NCI-H2107 treated with DMSO at 0.1 percent for 48 hours (cell line): ENCODE data around the gene SMIM15.

ENCODE experiments used
- DNase-seq: peaks from one replicate; lab custom pipeline; 2025; ENCODE audit not compliant: unreplicated experiment; lab: John Stamatoyannopoulos, UW

Gene SMIM15

GRCh38 chr5:61160497-61160896 is 1.8 kb downstream of the SMIM15 start:
- DNase-seq, result no peak

DNA sequence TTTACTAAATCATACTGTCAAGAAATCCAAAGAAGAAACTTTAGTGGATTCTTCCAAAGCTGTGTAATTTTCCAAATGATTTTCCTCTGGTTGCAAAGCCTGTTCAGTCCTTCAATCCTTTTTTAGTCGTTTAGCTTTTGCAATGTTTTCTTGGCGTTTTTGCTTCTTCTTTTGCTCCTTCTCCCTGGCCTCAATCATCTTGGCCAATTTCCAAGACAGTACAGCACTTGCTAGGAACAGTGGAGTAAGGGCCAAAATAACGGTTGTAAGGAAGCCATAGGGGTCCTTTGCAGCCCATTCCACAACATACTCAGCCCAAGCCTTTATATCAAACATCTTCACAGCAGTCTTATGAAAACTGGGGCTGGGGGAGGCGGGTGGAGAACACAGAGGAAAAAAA is 2.4 kb downstream of the SMIM15 start:
- no peak for DNase-seq

DNA sequence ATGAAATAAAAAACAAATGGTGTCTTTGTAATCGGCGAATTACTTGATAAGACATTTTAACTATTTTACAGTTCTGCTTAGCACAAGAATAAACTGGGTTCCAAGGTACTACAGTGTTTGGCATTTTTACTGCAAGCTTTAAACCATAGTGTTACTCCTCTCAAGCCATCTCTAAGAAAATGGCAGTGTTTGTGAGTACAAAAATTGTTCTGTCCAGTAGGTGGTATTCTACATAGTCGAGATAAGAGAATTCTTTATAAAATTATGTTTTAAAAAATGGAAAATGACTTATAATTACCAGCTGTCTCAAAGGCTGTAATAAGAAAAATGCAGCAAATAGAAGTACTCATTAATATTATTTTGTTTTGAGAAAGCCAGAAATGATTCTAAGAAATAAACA is 3.2 kb downstream of the SMIM15 start:
- DNase-seq, result no peak

- DNase-seq, result no peak
These were observed 10.4 kb downstream of the SMIM15 start for GRCh38 chr5:61151893-61152292.

DNA sequence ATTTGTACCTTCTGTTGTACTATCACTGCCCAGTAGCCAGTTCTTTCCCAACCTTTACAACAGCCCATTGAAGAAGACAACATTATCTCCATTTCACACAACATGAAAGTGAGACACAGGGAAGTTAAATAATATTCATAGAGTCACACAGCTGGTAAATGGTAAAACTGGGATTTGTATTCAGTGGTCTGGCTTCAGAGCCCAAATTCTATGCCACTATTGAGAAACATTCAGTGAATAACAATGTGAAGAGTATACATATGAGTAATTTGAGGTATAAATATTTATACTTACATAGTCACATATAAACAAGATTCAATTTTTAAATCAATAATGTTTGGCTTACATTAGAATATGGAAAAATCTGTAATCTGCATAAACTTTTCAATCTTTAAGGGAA is 13.8 kb downstream of the SMIM15 start:
- DNase-seq, result no peak

DNA sequence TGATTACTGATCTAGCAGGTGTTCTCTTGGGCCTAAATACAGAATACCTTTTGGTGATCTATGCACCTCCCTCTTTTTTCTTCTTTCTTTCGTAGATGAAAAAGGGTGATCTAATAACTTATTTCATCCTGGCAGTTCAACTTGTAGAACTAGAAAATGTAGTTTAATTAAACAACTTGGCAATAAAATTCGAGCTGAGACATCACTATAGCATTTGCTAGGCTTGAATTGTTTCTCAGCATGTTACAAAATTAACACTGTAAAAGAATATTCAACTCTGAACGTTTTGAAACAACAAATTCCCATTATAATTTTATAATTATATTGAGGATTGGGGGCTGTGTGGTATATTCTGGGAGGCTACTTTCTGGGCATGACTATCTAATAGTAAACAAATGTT is 19.5 kb downstream of the SMIM15 start:
- DNase-seq, result no peak

DNA sequence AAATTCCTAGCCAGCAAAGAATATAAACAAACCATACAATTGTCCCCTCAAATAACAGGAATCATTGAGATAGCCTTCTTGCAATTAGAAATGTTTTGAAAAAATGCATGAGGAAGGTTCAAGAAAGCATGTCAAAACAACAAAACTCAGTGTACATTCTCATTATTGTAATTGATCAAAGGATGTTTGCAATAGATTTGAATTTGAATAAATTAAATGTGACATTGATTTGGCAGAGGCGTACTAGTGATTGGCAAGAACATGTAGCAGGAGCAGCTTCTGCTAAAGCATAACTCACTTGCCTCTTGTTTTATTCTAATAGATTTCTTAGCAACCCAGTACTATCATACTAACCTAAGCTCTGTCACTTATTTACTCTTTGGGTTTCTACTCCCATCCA is 19.9 kb downstream of the SMIM15 start:
- no peak for DNase-seq

DNA sequence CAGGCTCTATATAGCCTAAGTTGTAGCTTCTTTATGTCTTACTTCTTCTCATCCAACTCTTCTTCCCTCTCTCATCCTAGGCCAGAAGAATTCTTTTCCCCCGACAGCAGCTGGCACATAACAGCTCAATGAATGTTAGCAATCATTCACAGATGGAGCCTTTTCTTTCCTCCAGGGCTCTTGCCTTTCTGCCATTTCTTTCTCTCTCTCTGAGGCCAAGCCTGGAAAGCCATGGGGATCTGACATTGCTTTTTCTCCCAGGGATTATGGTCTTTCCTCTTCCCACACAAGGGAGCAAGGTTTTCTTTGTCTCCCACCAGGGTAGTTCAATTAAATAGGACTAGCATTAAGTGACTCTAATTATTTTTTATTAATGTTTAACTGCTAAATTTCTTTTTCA is 20.5 kb downstream of the SMIM15 start:
- no peak for DNase-seq

- DNase-seq, result no peak
These were observed 22.3 kb downstream of the SMIM15 start for GRCh38 chr5:61139931-61140330.

DNA sequence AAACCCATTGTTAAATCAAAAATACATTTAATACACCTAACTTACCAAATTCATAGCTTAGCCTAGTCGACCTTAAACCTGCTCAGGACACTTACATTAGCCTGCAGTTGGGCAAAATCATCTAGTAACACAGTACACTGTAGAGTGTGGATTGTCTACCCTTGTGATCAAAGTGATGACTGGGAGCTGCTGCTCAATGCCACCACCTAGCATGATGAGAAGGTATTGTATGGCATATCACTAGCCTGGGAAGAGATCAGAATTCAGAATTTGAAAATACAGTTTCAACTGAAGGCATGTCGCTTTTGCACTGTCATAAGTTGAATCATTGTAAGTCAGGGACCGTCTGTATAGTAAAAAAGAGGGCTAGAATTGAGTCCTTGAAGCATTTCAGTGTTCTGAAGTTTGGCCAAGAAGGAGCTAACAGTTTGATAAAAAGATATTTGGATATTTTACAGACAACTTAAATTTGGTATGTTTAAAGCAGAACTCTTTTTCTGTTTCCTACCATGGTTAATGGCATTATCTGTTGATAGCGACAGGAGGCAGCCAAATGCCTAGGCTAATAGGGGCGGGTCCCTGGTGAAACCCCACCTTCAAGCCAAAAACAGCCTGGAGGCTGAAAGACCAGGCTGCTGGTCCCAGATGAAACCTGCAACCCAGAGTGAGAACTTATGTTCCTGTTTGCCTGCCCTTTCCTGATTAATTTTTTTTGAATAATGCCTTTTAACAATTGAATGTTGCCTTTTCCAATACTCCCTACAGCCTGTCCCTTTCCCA is 23.0 kb downstream of the SMIM15 start:
- no peak for DNase-seq

- no peak for DNase-seq
These were observed 24.4 kb downstream of the SMIM15 start for GRCh38 chr5:61137835-61138234.

- peak; percentile 36 for DNase-seq
These were observed 29.7 kb downstream of the SMIM15 start for GRCh38 chr5:61132559-61132958.

DNA sequence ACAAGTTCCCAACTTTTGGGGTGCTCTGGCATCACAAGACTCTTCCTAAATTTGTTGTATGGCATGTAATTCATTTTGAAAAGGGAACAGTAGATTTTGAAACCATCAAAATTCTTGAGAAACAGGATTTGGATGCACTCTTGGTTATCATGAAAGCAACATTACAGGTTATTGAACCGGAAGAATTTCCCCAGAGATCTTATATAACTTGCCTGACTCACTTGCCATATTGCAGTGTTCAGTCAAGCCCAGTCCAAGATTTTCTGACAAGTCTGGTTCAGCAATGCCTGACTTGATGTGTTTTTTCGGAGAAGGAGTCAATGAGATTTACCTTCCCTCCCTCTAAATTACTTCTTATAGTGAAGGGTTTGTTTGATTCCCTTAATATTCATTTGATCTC is 32.0 kb downstream of the SMIM15 start:
- DNase-seq, result no peak

GRCh38 chr5:61123145-61123544 is 39.1 kb downstream of the SMIM15 start:
- DNase-seq, result no peak

- DNase-seq, result no peak
These were observed 41.7 kb downstream of the SMIM15 start for GRCh38 chr5:61120534-61120933.

DNA sequence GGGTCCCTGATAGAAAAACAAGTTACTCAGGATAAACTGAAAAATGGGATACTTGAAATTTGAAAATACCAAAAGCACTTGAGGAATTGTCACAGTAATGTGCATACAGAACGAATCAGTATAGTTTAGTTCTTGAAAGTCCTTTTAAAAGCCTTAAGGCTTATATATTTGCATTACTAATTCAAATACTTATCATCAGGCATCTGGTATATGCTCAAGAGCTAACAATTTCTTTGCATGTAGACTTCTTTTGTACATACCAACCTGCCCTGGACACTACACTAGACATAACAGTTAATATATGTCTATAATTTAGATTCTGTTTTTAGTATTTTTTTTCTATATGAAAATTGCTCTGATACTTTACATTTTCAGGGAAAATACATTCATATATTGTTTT is 43.2 kb downstream of the SMIM15 start:
- DNase-seq, result no peak

DNA sequence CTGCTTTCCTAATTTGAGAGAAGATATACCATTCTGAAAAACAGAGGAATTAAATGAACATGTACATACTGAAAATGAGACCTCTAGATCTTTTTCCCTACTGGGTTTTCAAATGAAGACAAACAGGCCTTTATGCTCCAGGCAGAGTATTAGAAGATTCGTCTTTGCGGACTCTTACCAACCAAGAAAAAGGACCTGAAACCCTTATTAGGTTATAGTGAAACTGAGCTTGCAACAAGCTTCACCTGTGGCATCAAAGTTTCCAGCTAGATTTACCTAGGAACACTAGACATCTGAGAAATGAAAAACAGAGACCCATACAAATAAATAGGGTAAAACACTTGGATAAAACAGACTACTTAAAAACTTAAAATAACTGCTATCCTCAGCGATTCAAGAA is 46.3 kb downstream of the SMIM15 start:
- DNase-seq, result no peak

GRCh38 chr5:61114441-61114840 is 47.8 kb downstream of the SMIM15 start:
- no peak for DNase-seq
